HepG2 (cell line): Measurements from ENCODE around the gene KCNIP3. TPM values are rescaled to one million over a fixed set of nuclear protein-coding genes. Genes with fewer than 3 reads are reported as not detected.

Experiments used
- ATAC-seq: fragments of 200-7000 bp; cut with Tn5 transposase; 3 replicates; pipeline ENCODE4 v1.9.1; 2020; ENCODE audit warnings: mild to moderate bottlenecking, moderate library complexity
- BruUV-seq: library from RNA; stranded (reverse); fragments of 400-500 nt; replicated peaks from 2 replicates; lab custom pipeline; 2021; lab: Mats Ljungman, UMichigan
- CTCF ChIA-PET: fragments of 300-600 bp; formaldehyde crosslinking; extraction: SDS; loops from one replicate; lab custom pipeline; 2021; ENCODE audit warnings: low total read pairs, inconsistent platforms, low intra/inter-chr PET ratio; lab: Yijun Ruan, JAX
- POLR2A ChIA-PET: fragments of 350-600 bp; sonication (Branson Sonifier 250); formaldehyde crosslinking; loops from one replicate; lab custom pipeline; 2020; ENCODE audit warnings: antibody characterized with exemption, inconsistent platforms; lab: Yijun Ruan, JAX
- DNase-seq: peaks from one replicate; pipeline ENCODE4 v3.0.0-alpha.2; 2015; ENCODE audit warnings: low spot score
- FAIRE-seq: peaks from 3 replicates; lab custom pipeline; 2011; peaks lifted over from hg19 to GRCh38; lab: Jason Lieb, UNC
- H2AFZ ChIP-seq: one replicate; pipeline ENCODE4 v1.6.1; 2011; ENCODE audit warnings: low read length, inconsistent platforms
- H3K27ac ChIP-seq: fragments of 300-600 bp; 3 replicates; pipeline ENCODE4 v1.8.0; 2011; ENCODE audit warnings: mixed run types, mild to moderate bottlenecking, mixed read lengths, low read length, inconsistent platforms; ENCODE audit not compliant: insufficient read depth; ENCODE audit errors: extremely low read length
- H3K27me3 ChIP-seq, 2 experiments: fragments of 200-600 bp in 1 of 2; 2 replicates in 1 of 2; 3 replicates in 1 of 2; pipeline versions ENCODE4 v1.6.0 to v1.8.0; 2011; ENCODE audit warnings: low read length in 2 of 2, mild to moderate bottlenecking in 2 of 2, moderate library complexity in 2 of 2, inconsistent platforms in 1 of 2; ENCODE audit not compliant: insufficient read depth in 2 of 2, control insufficient read depth in 1 of 2
- H3K36me3 ChIP-seq, 2 experiments: fragments of 200-600 bp in 1 of 2; replicated peaks in 1 of 2; 2 replicates in 1 of 2; 3 replicates in 1 of 2; pipeline versions ENCODE4 v1.5.1 to v1.8.0; 2011; ENCODE audit warnings: low read length in 2 of 2, inconsistent platforms in 1 of 2; ENCODE audit not compliant: insufficient read depth in 2 of 2, control insufficient read depth in 1 of 2
- H3K4me1 ChIP-seq: 2 replicates; pipeline ENCODE4 v1.5.1; 2012; ENCODE audit warnings: low read length, inconsistent platforms; ENCODE audit not compliant: insufficient read depth
- H3K4me2 ChIP-seq: 2 replicates; pipeline ENCODE4 v1.6.0; 2011; ENCODE audit warnings: low read depth, low read length, inconsistent platforms
- H3K4me3 ChIP-seq, 3 experiments: fragments of 200-600 bp in 1 of 3; sonication (generic), shearing (Covaris generic) in 1 of 3; replicated peaks in 1 of 3; 2 replicates each; pipeline ENCODE4 v1.5.1; 2011 to 2016; ENCODE audit warnings: low read length in 3 of 3, inconsistent platforms in 2 of 3, low read depth in 2 of 3, mild to moderate bottlenecking in 2 of 3, control low read depth in 1 of 3, mixed read lengths in 1 of 3; ENCODE audit not compliant: insufficient read depth in 1 of 3
- H3K79me2 ChIP-seq: one replicate; pipeline ENCODE4 v1.6.1; 2011; ENCODE audit warnings: low read length, inconsistent platforms; ENCODE audit not compliant: insufficient read depth
- H3K9ac ChIP-seq: 2 replicates; pipeline ENCODE4 v1.6.0; 2011; ENCODE audit warnings: mild to moderate bottlenecking, low read depth, low read length, inconsistent platforms; ENCODE audit not compliant: insufficient read depth
- H3K9me3 ChIP-seq: 2 replicates; pipeline ENCODE4 v1.5.1; 2012; ENCODE audit warnings: mild to moderate bottlenecking, low read length
- H4K20me1 ChIP-seq: 2 replicates; pipeline ENCODE4 v1.6.0; 2011; ENCODE audit warnings: inconsistent platforms, mild to moderate bottlenecking, low read length, moderate library complexity; ENCODE audit not compliant: insufficient read depth
- BHLHE40 ChIP-seq: IDR thresholded peaks from 2 replicates; pipeline ENCODE4 v1.6.1; 2011; ENCODE audit warnings: low read length, improper control_type of control experiment
- FOXK1 ChIP-seq: sonication (generic); formaldehyde crosslinking; IDR thresholded peaks from 2 replicates; pipeline ENCODE4 v1.4.0; 2020; ENCODE audit warnings: low read depth, missing genetic modification reagents, borderline replicate concordance
- GABPA ChIP-seq, 2 experiments: IDR thresholded peaks; 2 replicates each; pipeline ENCODE4 v1.6.1; 2011 to 2016; ENCODE audit warnings: low read depth in 2 of 2, low read length in 1 of 2, missing biosample characterization in 1 of 2, missing genetic modification characterization in 1 of 2
- GFI1 ChIP-seq: sonication (generic); formaldehyde crosslinking; IDR thresholded peaks from 2 replicates; pipeline ENCODE4 v1.5.0; 2020; ENCODE audit warnings: missing genetic modification reagents, mild to moderate bottlenecking, borderline replicate concordance
- HNRNPUL1 ChIP-seq: fragments of 200-400 bp; formaldehyde crosslinking; IDR thresholded peaks from 2 replicates; pipeline ENCODE4 v1.6.1; 2017; ENCODE audit warnings: low read depth, mild to moderate bottlenecking, low read length, moderate library complexity
- ISX ChIP-seq: sonication (generic); formaldehyde crosslinking; conservative IDR thresholded peaks from 2 replicates; pipeline ENCODE4 v1.5.0; 2020; ENCODE audit warnings: missing genetic modification reagents
- MZF1 ChIP-seq: sonication (generic); formaldehyde crosslinking; IDR thresholded peaks from 2 replicates; pipeline ENCODE4 v1.8.1; 2023; ENCODE audit warnings: mild to moderate bottlenecking, missing genetic modification reagents, borderline replicate concordance
- PRMT3 ChIP-seq: sonication (generic); formaldehyde crosslinking; IDR thresholded peaks from 2 replicates; pipeline ENCODE4 v1.8.1; 2022; ENCODE audit warnings: low read depth, mild to moderate bottlenecking, moderate library complexity, missing genetic modification reagents, borderline replicate concordance
- RFXANK ChIP-seq: IDR thresholded peaks from 2 replicates; pipeline ENCODE4 v1.6.1; 2016
- SALL1 ChIP-seq: sonication (generic); formaldehyde crosslinking; IDR thresholded peaks from 2 replicates; pipeline ENCODE4 v1.8.0; 2022; ENCODE audit warnings: mild to moderate bottlenecking, missing genetic modification reagents
- SNAPC2 ChIP-seq: sonication (generic); formaldehyde crosslinking; IDR thresholded peaks from 2 replicates; pipeline ENCODE4 v1.8.1; 2022; ENCODE audit warnings: mild to moderate bottlenecking, missing genetic modification reagents
- SP2 ChIP-seq: sonication (generic); formaldehyde crosslinking; IDR thresholded peaks from 2 replicates; pipeline ENCODE4 v1.5.1; 2020; ENCODE audit warnings: mild to moderate bottlenecking, missing genetic modification reagents
- ZNF101 ChIP-seq: sonication (generic); formaldehyde crosslinking; IDR thresholded peaks from 2 replicates; pipeline ENCODE4 v1.4.0; 2020; ENCODE audit warnings: mild to moderate bottlenecking, low read depth, missing genetic modification reagents, borderline replicate concordance
- ZNF251 ChIP-seq: sonication (generic); formaldehyde crosslinking; IDR thresholded peaks from 2 replicates; pipeline ENCODE4 v1.9.0; 2021; ENCODE audit warnings: mild to moderate bottlenecking, missing genetic modification reagents
- ZNF326 ChIP-seq: sonication (generic); formaldehyde crosslinking; IDR thresholded peaks from 2 replicates; pipeline ENCODE4 v1.4.0; 2020; ENCODE audit warnings: missing genetic modification reagents, borderline replicate concordance
- ZNF616 ChIP-seq: sonication (generic); formaldehyde crosslinking; IDR thresholded peaks from 2 replicates; pipeline ENCODE4 v1.5.0; 2020; ENCODE audit warnings: low read depth, mild to moderate bottlenecking, missing genetic modification reagents
- WGBS: methylation state at CpG from one replicate; pipeline ENCODE4 v1.1.6; 2017; ENCODE audit warnings: low lambda C conversion rate; 5-methylcytosine and 5-hydroxymethylcytosine counted together
- in situ Hi-C: cut with HindIII; loops from 2 replicates; pipeline ENCODE4 v1.10.0; 2017; ENCODE audit warnings: low pct_unique_long_range_greater_than_20kb; ENCODE audit not compliant: extremely low pct_ligation_motif_present
- intact Hi-C: fragments of 100-400 bp; cut with micrococcal nuclease; formaldehyde crosslinking; loops from one replicate; pipeline ENCODE4 v1.10.0; 2022; ENCODE audit not compliant: unreplicated experiment
- polyA plus RNA-seq, 8 experiments: library from polyadenylated mRNA; depleted of rRNA in 3 of 8; stranded (reverse) in 7 of 8; unstranded in 1 of 8; fragments of >200 nt; fragmentation: Illumina TruSeq in 4 of 8; extraction: Trizol in 4 of 8; gene quantifications; 2 replicates each; pipeline versions ENCODE4 v1.2.1 to v1.2.3, GENCODE V29; 2011 to 2016; ENCODE audit warnings: low read depth in 4 of 8, missing spikeins in 1 of 8, mixed read lengths in 1 of 8; ENCODE audit not compliant: insufficient read depth in 1 of 8
- total RNA-seq, 5 experiments: library from RNA; depleted of rRNA; stranded (reverse); fragments of >200 nt; fragmentation: Illumina TruSeq; extraction: Trizol; gene quantifications; 2 replicates each; pipeline ENCODE4 v1.2.3, GENCODE V29; 2016; ENCODE audit warnings: low read depth in 1 of 5
- TF ChIP-seq, protein P1 (sequence below): IDR thresholded peaks from 2 replicates; pipeline ENCODE4 v1.6.1; 2016; ENCODE audit warnings: low read depth, missing genetic modification reagents, missing compliant biosample characterization

The KCNIP3 gene
- total and polyA plus RNA-seq, 2 of the 13 experiments (the other 11 are each of a cell fraction or from before 2014, with no cell fraction given): not detected

DNA sequence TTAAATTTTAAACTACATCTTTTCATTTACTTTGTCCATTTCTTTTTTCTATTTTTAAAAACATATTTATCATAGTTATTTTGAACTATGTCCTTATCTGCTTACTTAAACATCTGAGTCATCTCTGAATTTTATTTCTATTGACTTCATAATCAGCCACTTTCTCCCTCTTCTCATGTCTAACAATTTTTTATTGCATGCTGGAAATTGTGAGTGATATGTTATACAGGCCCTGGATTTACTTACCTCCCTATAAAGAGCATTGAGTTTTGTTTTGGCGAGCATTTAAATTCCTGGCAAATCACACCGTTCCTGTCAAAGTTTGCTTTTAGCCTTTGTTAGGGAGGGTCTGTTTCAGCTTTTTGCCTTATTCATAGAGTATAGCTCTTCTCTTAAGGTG, 39.3 kb downstream of the KCNIP3 start (continued):
- TF ChIP-seq ZNF251 (CRISPR knock-in tag): no peak
- no peak for TF ChIP-seq MZF1 (CRISPR knock-in tag)
- TF ChIP-seq GFI1 (CRISPR knock-in tag): no peak
- no peak for TF ChIP-seq SALL1 (CRISPR knock-in tag)
- no peak for TF ChIP-seq ZNF326 (CRISPR knock-in tag)

DNA sequence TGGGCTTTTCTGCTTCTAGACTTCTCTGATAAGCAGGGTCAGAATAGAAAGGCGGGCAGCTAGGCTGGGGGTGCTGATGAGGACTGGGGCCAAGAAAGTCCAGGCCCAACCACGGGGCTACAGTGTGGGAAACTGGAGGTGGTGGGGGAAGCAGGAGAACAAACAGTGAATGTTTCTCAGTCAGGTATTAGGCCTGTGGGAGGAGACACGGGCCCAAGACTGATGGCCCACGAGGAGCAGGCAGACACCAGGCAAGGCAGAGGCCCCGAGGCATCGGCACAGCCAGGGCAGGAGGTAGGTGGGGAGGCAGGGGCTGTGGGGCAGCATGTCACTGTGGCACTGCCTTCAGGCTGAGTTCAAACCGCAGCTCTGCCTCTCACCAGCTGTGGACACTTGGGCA, 40.7 kb downstream of the KCNIP3 start:
- H3K27me3 ChIP-seq: peaks cover 3 to 53% of the 10 kb centered on the region in 2 experiments; a peak in 4 of 5 replicates
- no peak overlapping the region for H3K4me3 ChIP-seq
- CTCF ChIA-PET: no interaction called here
- H4K20me1 ChIP-seq: no peaks in the 10 kb centered on the region
- FAIRE-seq (no peak), ATAC-seq (no peak), DNase-seq (no peak)
- intact Hi-C loops: no loop called here
- in situ Hi-C loops: no loop called here
- H3K9me3 ChIP-seq: no peaks in the 10 kb centered on the region
- no peaks in the 10 kb centered on the region for H3K79me2 ChIP-seq
- no TSS peak for BruUV-seq
- H3K4me2 ChIP-seq: no peak overlapping the region
- no peak overlapping the region for H3K9ac ChIP-seq
- 0% methylated on average over 7 of the region's 7 CpGs for WGBS
- H2AFZ ChIP-seq: no peak overlapping the region
- H3K4me1 ChIP-seq: no peaks in the 10 kb centered on the region
- no peak overlapping the region for H3K27ac ChIP-seq
- H3K36me3 ChIP-seq: no peaks in the 10 kb centered on the region
- POLR2A ChIA-PET: no interaction called here
- TF ChIP-seq, protein P1, sequence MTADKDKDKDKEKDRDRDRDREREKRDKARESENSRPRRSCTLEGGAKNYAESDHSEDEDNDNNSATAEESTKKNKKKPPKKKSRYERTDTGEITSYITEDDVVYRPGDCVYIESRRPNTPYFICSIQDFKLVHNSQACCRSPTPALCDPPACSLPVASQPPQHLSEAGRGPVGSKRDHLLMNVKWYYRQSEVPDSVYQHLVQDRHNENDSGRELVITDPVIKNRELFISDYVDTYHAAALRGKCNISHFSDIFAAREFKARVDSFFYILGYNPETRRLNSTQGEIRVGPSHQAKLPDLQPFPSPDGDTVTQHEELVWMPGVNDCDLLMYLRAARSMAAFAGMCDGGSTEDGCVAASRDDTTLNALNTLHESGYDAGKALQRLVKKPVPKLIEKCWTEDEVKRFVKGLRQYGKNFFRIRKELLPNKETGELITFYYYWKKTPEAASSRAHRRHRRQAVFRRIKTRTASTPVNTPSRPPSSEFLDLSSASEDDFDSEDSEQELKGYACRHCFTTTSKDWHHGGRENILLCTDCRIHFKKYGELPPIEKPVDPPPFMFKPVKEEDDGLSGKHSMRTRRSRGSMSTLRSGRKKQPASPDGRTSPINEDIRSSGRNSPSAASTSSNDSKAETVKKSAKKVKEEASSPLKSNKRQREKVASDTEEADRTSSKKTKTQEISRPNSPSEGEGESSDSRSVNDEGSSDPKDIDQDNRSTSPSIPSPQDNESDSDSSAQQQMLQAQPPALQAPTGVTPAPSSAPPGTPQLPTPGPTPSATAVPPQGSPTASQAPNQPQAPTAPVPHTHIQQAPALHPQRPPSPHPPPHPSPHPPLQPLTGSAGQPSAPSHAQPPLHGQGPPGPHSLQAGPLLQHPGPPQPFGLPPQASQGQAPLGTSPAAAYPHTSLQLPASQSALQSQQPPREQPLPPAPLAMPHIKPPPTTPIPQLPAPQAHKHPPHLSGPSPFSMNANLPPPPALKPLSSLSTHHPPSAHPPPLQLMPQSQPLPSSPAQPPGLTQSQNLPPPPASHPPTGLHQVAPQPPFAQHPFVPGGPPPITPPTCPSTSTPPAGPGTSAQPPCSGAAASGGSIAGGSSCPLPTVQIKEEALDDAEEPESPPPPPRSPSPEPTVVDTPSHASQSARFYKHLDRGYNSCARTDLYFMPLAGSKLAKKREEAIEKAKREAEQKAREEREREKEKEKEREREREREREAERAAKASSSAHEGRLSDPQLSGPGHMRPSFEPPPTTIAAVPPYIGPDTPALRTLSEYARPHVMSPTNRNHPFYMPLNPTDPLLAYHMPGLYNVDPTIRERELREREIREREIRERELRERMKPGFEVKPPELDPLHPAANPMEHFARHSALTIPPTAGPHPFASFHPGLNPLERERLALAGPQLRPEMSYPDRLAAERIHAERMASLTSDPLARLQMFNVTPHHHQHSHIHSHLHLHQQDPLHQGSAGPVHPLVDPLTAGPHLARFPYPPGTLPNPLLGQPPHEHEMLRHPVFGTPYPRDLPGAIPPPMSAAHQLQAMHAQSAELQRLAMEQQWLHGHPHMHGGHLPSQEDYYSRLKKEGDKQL (CRISPR knock-in tag): no peak
- TF ChIP-seq ZNF616 (no peak), ISX (CRISPR knock-in tag) (no peak), GABPA (IDR thresholded peaks at IDR 0.05; ENCODE audit: low read depth, low read length) (no peak), GABPA (CRISPR knock-in tag; IDR thresholded peaks at IDR 0.05; ENCODE audit: low read depth) (no peak), SNAPC2 (CRISPR knock-in tag) (no peak), PRMT3 (CRISPR knock-in tag) (no peak), RFXANK (CRISPR knock-in tag) (no peak), ZNF101 (CRISPR knock-in tag) (no peak), HNRNPUL1 (no peak), SP2 (CRISPR knock-in tag) (no peak), BHLHE40 (no peak), FOXK1 (no peak)
